Esophagus (tissue), 2 donors: ENCODE results near the gene FAM149A. TPM values are rescaled to one million over a fixed set of nuclear protein-coding genes. Genes with fewer than 3 reads are reported as not detected.

Experiments used
- H3K27ac ChIP-seq, 2 donors: one replicate each; pipeline ENCODE4 v1.5.1; 2013; ENCODE audit warnings: low read depth in 2 of 2, mild to moderate bottlenecking in 2 of 2, inconsistent platforms in 1 of 2, low read length in 1 of 2, moderate library complexity in 1 of 2
- H3K27me3 ChIP-seq, 2 donors: one replicate each; pipeline ENCODE4 v1.6.1; 2013; ENCODE audit warnings: low read length in 2 of 2, control low read depth in 1 of 2, mild to moderate bottlenecking in 1 of 2; ENCODE audit not compliant: insufficient read depth in 2 of 2, control insufficient read depth in 1 of 2
- H3K36me3 ChIP-seq, 2 donors: one replicate each; pipeline ENCODE4 v1.6.1; 2013; ENCODE audit warnings: low read length in 1 of 2; ENCODE audit not compliant: control insufficient read depth in 2 of 2, insufficient read depth in 2 of 2
- H3K4me1 ChIP-seq, 2 donors: one replicate each; pipeline ENCODE4 v1.6.1; 2013; ENCODE audit warnings: low read length in 1 of 2; ENCODE audit not compliant: control insufficient read depth in 2 of 2, insufficient read depth in 2 of 2
- H3K4me3 ChIP-seq, 2 donors: one replicate each; pipeline ENCODE4 v1.5.1; 2013; ENCODE audit warnings: low read length in 2 of 2, mild to moderate bottlenecking in 2 of 2, low read depth in 1 of 2, moderate library complexity in 1 of 2
- H3K9me3 ChIP-seq, 2 donors: one replicate each; pipeline ENCODE4 v1.6.1; 2013; ENCODE audit warnings: mild to moderate bottlenecking in 2 of 2, low read depth in 1 of 2, low read length in 1 of 2, moderate library complexity in 1 of 2; ENCODE audit not compliant: control insufficient read depth in 2 of 2, insufficient read depth in 1 of 2
- WGBS, 2 donors: extraction: QIAGEN DNeasy Blood & Tissue Kit; methylation state at CpG; one replicate each; pipeline ENCODE4 v1.1.7; 2013; 5-methylcytosine and 5-hydroxymethylcytosine counted together
- polyA plus RNA-seq, 2 donors: library from polyadenylated mRNA; stranded (reverse); fragments of 200-250 nt; gene quantifications; one replicate each; pipeline ENCODE4 v1.2.3, GENCODE V29; 2013
- donor health status: healthy with polysubstance abuse.
- donor health status: Bipolar disorder and iron deficiency.

FAM149A gene
- polyA plus RNA-seq, 2 donors, result 3.2 to 6.7 TPM

GRCh38 chr4:186078981-186079638, 25.4 kb upstream of the FAM149A start:
- Histone ChIP-seq H3K4me3 (peak overlapping the region in 1 of 2 donors; percentile 37), H3K9me3 (no peaks in the 10 kb centered on the region), H3K27me3 (no peaks in the 10 kb centered on the region), H3K36me3 (peaks cover 0 to 2% of the 10 kb centered on the region in 2 donors), H3K4me1 (no peaks in the 10 kb centered on the region), H3K27ac (peak overlapping the region; percentile 25 to 91)
- WGBS, 2 donors, result 57 to 64% methylated on average over 11 of the region's 11 CpGs

GRCh38 chr4:186079694-186080093, 24.8 kb upstream of the FAM149A start:
- no peaks in the 10 kb centered on the region for H3K27me3 ChIP-seq
- H3K36me3 ChIP-seq, result peaks cover 0 to 2% of the 10 kb centered on the region in 2 donors
- WGBS, 2 donors, result 79 to 86% methylated on average over 9 of the region's 9 CpGs
- no peaks in the 10 kb centered on the region for H3K4me1 ChIP-seq
- no peaks in the 10 kb centered on the region for H3K9me3 ChIP-seq
- H3K27ac ChIP-seq, result peak overlapping the region; percentile 25 to 64
- H3K4me3 ChIP-seq, result no peak overlapping the region

- no peaks in the 10 kb centered on the region for H3K27me3 ChIP-seq
- WGBS, 2 donors, result 87% methylated on average over 15 of the region's 15 CpGs
- H3K27ac ChIP-seq, result no peak overlapping the region
- no peaks in the 10 kb centered on the region for H3K4me1 ChIP-seq
- no peaks in the 10 kb centered on the region for H3K9me3 ChIP-seq
- H3K36me3 ChIP-seq, result peaks cover 0 to 2% of the 10 kb centered on the region in 2 donors
- no peak overlapping the region for H3K4me3 ChIP-seq
These were observed 23.2 kb upstream of the FAM149A start for GRCh38 chr4:186081202-186081807.

- Histone ChIP-seq H3K36me3 (peaks cover 0 to 2% of the 10 kb centered on the region in 2 donors), H3K4me1 (no peaks in the 10 kb centered on the region), H3K4me3 (no peak overlapping the region), H3K27ac (no peak overlapping the region), H3K27me3 (no peaks in the 10 kb centered on the region), H3K9me3 (no peaks in the 10 kb centered on the region)
- 71 to 78% methylated on average over 4 of the region's 4 CpGs for WGBS, 2 donors
These were observed 22.3 kb upstream of the FAM149A start for GRCh38 chr4:186082221-186082620.

- H3K9me3 ChIP-seq, result no peaks in the 10 kb centered on the region
- H3K4me1 ChIP-seq, result no peaks in the 10 kb centered on the region
- no peak overlapping the region for H3K4me3 ChIP-seq
- no peaks in the 10 kb centered on the region for H3K36me3 ChIP-seq
- no peaks in the 10 kb centered on the region for H3K27me3 ChIP-seq
- no peak overlapping the region for H3K27ac ChIP-seq
These were observed 16.0 kb upstream of the FAM149A start for GRCh38 chr4:186088523-186088922.

GRCh38 chr4:186092296-186092695, 12.2 kb upstream of the FAM149A start:
- WGBS, 2 donors, result 90 to 93% methylated on average over 17 of the region's 17 CpGs
- H3K27ac ChIP-seq, result no peak overlapping the region
- H3K4me3 ChIP-seq, result no peak overlapping the region
- no peaks in the 10 kb centered on the region for H3K36me3 ChIP-seq
- no peaks in the 10 kb centered on the region for H3K4me1 ChIP-seq
- no peaks in the 10 kb centered on the region for H3K9me3 ChIP-seq
- H3K27me3 ChIP-seq, result no peaks in the 10 kb centered on the region

- Histone ChIP-seq H3K27me3 (no peaks in the 10 kb centered on the region), H3K4me3 (peak overlapping the region in 1 of 2 donors; percentile 18), H3K27ac (no peak overlapping the region), H3K9me3 (no peaks in the 10 kb centered on the region), H3K4me1 (no peaks in the 10 kb centered on the region), H3K36me3 (no peaks in the 10 kb centered on the region)
- WGBS, 2 donors, result 40 to 44% methylated on average over 13 of the region's 13 CpGs
These were observed 9.1 kb upstream of the FAM149A start for GRCh38 chr4:186095406-186095805.

- no peaks in the 10 kb centered on the region for H3K27me3 ChIP-seq
- H3K27ac ChIP-seq, result no peak overlapping the region
- no peaks in the 10 kb centered on the region for H3K36me3 ChIP-seq
- H3K4me1 ChIP-seq, result no peaks in the 10 kb centered on the region
- 78 to 82% methylated on average over 9 of the region's 9 CpGs for WGBS, 2 donors
- H3K4me3 ChIP-seq, result no peak overlapping the region
- H3K9me3 ChIP-seq, result no peaks in the 10 kb centered on the region
These were observed 7.8 kb upstream of the FAM149A start for GRCh38 chr4:186096681-186097165.

GRCh38 chr4:186097386-186097785, 7.1 kb upstream of the FAM149A start:
- Histone ChIP-seq H3K9me3 (no peaks in the 10 kb centered on the region), H3K4me1 (no peaks in the 10 kb centered on the region), H3K36me3 (no peaks in the 10 kb centered on the region), H3K4me3 (no peak overlapping the region), H3K27me3 (no peaks in the 10 kb centered on the region), H3K27ac (no peak overlapping the region)
- 78 to 88% methylated on average over 5 of the region's 5 CpGs for whole genome bisulfite sequencing, 2 donors

- H3K9me3 ChIP-seq, result no peaks in the 10 kb centered on the region
- no peaks in the 10 kb centered on the region for H3K36me3 ChIP-seq
- 92 to 94% methylated on average over 12 of the region's 12 CpGs for WGBS, 2 donors
- no peak overlapping the region for H3K4me3 ChIP-seq
- H3K27me3 ChIP-seq, result peaks cover 0 to 5% of the 10 kb centered on the region in 2 donors
- no peaks in the 10 kb centered on the region for H3K4me1 ChIP-seq
- H3K27ac ChIP-seq, result no peak overlapping the region
These were observed 1.6 kb upstream of the FAM149A start for GRCh38 chr4:186102931-186103330.
